ENCODE results near the gene GALNT13. TPM values are rescaled to one million over a fixed set of nuclear protein-coding genes. Genes with fewer than 3 reads are reported as not detected.

Gene GALNT13
- total and polyA plus RNA-seq, 2 of the 13 experiments (the other 11 are each of a cell fraction or from before 2014, with no cell fraction given), result 1.3 to 5.0 TPM

- TF ChIP-seq, protein P1, sequence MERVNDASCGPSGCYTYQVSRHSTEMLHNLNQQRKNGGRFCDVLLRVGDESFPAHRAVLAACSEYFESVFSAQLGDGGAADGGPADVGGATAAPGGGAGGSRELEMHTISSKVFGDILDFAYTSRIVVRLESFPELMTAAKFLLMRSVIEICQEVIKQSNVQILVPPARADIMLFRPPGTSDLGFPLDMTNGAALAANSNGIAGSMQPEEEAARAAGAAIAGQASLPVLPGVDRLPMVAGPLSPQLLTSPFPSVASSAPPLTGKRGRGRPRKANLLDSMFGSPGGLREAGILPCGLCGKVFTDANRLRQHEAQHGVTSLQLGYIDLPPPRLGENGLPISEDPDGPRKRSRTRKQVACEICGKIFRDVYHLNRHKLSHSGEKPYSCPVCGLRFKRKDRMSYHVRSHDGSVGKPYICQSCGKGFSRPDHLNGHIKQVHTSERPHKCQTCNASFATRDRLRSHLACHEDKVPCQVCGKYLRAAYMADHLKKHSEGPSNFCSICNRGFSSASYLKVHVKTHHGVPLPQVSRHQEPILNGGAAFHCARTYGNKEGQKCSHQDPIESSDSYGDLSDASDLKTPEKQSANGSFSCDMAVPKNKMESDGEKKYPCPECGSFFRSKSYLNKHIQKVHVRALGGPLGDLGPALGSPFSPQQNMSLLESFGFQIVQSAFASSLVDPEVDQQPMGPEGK (CRISPR knock-in tag; IDR thresholded peaks at IDR 0.05), result peak; percentile 80
- TF ChIP-seq ZMYM4 (CRISPR knock-in tag; IDR thresholded peaks at IDR 0.05) (peak; percentile 68), SOX13 (IDR thresholded peaks at IDR 0.05) (no peak), SOX13 (CRISPR knock-in tag; conservative IDR thresholded peaks at IDR 0.05 in 1 of 2, IDR thresholded peaks at IDR 0.05 in 1 of 2) (no peak), RBFOX2 (IDR thresholded peaks at IDR 0.05; ENCODE audit: low read depth, low read length) (0 out of 2 replicates have a peak, but pooled peaks have one; percentile 34), MED13 (CRISPR knock-in tag; IDR thresholded peaks at IDR 0.05) (0 out of 2 replicates have a peak, but pooled peaks have one; percentile 22), MED1 (CRISPR knock-in tag; IDR thresholded peaks at IDR 0.05) (no peak), CHD2 (IDR thresholded peaks at IDR 0.05; ENCODE audit: low read depth, low read length) (peak; percentile 87), ATF7-NPFF (CRISPR knock-in tag; IDR thresholded peaks at IDR 0.05; ENCODE audit: low read depth) (peak; percentile 35), POGZ (CRISPR knock-in tag; IDR thresholded peaks at IDR 0.05) (peak; percentile 48), NR2F6 (IDR thresholded peaks at IDR 0.05) (no peak), NR2F6 (CRISPR knock-in tag; IDR thresholded peaks at IDR 0.05) (0 out of 2 replicates have a peak, but pooled peaks have one; percentile 18)
- TF ChIP-seq, protein P2, sequence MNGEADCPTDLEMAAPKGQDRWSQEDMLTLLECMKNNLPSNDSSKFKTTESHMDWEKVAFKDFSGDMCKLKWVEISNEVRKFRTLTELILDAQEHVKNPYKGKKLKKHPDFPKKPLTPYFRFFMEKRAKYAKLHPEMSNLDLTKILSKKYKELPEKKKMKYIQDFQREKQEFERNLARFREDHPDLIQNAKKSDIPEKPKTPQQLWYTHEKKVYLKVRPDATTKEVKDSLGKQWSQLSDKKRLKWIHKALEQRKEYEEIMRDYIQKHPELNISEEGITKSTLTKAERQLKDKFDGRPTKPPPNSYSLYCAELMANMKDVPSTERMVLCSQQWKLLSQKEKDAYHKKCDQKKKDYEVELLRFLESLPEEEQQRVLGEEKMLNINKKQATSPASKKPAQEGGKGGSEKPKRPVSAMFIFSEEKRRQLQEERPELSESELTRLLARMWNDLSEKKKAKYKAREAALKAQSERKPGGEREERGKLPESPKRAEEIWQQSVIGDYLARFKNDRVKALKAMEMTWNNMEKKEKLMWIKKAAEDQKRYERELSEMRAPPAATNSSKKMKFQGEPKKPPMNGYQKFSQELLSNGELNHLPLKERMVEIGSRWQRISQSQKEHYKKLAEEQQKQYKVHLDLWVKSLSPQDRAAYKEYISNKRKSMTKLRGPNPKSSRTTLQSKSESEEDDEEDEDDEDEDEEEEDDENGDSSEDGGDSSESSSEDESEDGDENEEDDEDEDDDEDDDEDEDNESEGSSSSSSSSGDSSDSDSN (CRISPR knock-in tag; IDR thresholded peaks at IDR 0.05), result peak; percentile 55; the same call in 1 of the 2 replicates
- TF ChIP-seq, protein P3, sequence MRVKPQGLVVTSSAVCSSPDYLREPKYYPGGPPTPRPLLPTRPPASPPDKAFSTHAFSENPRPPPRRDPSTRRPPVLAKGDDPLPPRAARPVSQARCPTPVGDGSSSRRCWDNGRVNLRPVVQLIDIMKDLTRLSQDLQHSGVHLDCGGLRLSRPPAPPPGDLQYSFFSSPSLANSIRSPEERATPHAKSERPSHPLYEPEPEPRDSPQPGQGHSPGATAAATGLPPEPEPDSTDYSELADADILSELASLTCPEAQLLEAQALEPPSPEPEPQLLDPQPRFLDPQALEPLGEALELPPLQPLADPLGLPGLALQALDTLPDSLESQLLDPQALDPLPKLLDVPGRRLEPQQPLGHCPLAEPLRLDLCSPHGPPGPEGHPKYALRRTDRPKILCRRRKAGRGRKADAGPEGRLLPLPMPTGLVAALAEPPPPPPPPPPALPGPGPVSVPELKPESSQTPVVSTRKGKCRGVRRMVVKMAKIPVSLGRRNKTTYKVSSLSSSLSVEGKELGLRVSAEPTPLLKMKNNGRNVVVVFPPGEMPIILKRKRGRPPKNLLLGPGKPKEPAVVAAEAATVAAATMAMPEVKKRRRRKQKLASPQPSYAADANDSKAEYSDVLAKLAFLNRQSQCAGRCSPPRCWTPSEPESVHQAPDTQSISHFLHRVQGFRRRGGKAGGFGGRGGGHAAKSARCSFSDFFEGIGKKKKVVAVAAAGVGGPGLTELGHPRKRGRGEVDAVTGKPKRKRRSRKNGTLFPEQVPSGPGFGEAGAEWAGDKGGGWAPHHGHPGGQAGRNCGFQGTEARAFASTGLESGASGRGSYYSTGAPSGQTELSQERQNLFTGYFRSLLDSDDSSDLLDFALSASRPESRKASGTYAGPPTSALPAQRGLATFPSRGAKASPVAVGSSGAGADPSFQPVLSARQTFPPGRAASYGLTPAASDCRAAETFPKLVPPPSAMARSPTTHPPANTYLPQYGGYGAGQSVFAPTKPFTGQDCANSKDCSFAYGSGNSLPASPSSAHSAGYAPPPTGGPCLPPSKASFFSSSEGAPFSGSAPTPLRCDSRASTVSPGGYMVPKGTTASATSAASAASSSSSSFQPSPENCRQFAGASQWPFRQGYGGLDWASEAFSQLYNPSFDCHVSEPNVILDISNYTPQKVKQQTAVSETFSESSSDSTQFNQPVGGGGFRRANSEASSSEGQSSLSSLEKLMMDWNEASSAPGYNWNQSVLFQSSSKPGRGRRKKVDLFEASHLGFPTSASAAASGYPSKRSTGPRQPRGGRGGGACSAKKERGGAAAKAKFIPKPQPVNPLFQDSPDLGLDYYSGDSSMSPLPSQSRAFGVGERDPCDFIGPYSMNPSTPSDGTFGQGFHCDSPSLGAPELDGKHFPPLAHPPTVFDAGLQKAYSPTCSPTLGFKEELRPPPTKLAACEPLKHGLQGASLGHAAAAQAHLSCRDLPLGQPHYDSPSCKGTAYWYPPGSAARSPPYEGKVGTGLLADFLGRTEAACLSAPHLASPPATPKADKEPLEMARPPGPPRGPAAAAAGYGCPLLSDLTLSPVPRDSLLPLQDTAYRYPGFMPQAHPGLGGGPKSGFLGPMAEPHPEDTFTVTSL (CRISPR knock-in tag; IDR thresholded peaks at IDR 0.05; ENCODE audit: borderline replicate concordance), result no peak
- TF ChIP-seq, protein P4, sequence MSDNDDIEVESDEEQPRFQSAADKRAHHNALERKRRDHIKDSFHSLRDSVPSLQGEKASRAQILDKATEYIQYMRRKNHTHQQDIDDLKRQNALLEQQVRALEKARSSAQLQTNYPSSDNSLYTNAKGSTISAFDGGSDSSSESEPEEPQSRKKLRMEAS (IDR thresholded peaks at IDR 0.05), result peak; percentile 14; the same call in 1 of the 2 replicates
- TF ChIP-seq, protein P5, sequence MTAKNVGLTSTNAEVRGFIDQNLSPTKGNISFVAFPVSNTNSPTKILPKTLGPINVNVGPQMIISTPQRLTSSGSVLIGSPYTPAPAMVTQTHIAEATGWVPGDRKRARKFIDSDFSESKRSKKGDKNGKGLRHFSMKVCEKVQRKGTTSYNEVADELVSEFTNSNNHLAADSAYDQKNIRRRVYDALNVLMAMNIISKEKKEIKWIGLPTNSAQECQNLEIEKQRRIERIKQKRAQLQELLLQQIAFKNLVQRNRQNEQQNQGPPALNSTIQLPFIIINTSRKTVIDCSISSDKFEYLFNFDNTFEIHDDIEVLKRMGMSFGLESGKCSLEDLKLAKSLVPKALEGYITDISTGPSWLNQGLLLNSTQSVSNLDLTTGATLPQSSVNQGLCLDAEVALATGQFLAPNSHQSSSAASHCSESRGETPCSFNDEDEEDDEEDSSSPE (CRISPR knock-in tag; IDR thresholded peaks at IDR 0.05), result peak; percentile 31; the same call in 1 of the 2 replicates
These were observed at the start of gene GALNT13 (continued) for GRCh38 chr2:153871231-153872221.
